ENCODE data around the gene ADGRE2. TPM values are rescaled to one million over a fixed set of nuclear protein-coding genes. Genes with fewer than 3 reads are reported as not detected.

Gene ADGRE2
- total and polyA plus RNA-seq, 2 experiments from 2014 or later, result 2.4 TPM

DNA sequence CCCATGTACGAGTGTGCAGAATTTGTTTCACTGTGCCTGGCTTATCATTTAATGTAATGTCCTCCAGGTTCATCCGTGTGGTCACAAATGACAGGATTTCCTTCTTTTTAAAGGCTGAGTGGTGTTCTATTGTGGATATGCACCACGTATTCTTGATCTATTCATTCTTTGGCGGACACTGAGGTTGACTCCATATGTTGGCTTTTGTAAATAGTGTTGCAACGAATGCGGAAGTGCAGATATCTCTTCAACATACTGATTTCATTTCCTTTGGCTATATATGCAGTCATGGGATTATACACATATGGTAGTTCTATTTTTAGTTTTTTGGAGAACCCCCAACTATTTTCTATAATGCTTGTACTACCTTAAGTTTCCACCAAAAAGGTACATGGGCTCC lies 43.6 kb upstream of the ADGRE2 start (continued):
- TF ChIP-seq, protein P1, sequence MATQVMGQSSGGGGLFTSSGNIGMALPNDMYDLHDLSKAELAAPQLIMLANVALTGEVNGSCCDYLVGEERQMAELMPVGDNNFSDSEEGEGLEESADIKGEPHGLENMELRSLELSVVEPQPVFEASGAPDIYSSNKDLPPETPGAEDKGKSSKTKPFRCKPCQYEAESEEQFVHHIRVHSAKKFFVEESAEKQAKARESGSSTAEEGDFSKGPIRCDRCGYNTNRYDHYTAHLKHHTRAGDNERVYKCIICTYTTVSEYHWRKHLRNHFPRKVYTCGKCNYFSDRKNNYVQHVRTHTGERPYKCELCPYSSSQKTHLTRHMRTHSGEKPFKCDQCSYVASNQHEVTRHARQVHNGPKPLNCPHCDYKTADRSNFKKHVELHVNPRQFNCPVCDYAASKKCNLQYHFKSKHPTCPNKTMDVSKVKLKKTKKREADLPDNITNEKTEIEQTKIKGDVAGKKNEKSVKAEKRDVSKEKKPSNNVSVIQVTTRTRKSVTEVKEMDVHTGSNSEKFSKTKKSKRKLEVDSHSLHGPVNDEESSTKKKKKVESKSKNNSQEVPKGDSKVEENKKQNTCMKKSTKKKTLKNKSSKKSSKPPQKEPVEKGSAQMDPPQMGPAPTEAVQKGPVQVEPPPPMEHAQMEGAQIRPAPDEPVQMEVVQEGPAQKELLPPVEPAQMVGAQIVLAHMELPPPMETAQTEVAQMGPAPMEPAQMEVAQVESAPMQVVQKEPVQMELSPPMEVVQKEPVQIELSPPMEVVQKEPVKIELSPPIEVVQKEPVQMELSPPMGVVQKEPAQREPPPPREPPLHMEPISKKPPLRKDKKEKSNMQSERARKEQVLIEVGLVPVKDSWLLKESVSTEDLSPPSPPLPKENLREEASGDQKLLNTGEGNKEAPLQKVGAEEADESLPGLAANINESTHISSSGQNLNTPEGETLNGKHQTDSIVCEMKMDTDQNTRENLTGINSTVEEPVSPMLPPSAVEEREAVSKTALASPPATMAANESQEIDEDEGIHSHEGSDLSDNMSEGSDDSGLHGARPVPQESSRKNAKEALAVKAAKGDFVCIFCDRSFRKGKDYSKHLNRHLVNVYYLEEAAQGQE (IDR thresholded peaks at IDR 0.05; ENCODE audit: unreplicated experiment), result no peak

- DNase-seq (ENCODE audit: low spot score), result no peak
- H3K4me3 Mint-ChIP-seq, result no peak overlapping the region
- H2AFZ ChIP-seq, result no peak overlapping the region
- no peak overlapping the region for H3K4me2 ChIP-seq
- H3K27ac ChIP-seq (ENCODE audit: low read depth), result no peak overlapping the region
- no peaks in the 10 kb centered on the region for H3K79me2 ChIP-seq (replicated peaks; ENCODE audit: insufficient read depth)
- TF ChIP-seq JUNB (IDR thresholded peaks at IDR 0.05; ENCODE audit: unreplicated experiment) (no peak), ETS1 (IDR thresholded peaks at IDR 0.05) (no peak), EZH2 (IDR thresholded peaks at IDR 0.05; ENCODE audit: low read depth, unreplicated experiment) (no peak)
- TF ChIP-seq, protein P1 (IDR thresholded peaks at IDR 0.05; ENCODE audit: unreplicated experiment), result no peak
- no peaks in the 10 kb centered on the region for H3K4me1 Mint-ChIP-seq
- peaks cover 2% of the 10 kb centered on the region for H3K27me3 Mint-ChIP-seq (ENCODE audit: insufficient read depth, low read depth, poor library complexity)
- H3K36me3 Mint-ChIP-seq (ENCODE audit: low read depth), result 0 out of 3 replicates have a peak, but pooled peaks cover 8% of the 10 kb centered on the region
- H3F3A ChIP-seq (replicated peaks; ENCODE audit: low read depth), result no peaks in the 10 kb centered on the region
- H3K4me3 ChIP-seq, result no peak overlapping the region
- no peaks in the 10 kb centered on the region for H3K27me3 ChIP-seq (ENCODE audit: insufficient read depth)
- H3K9me2 ChIP-seq (ENCODE audit: insufficient read depth), result peaks cover 6% of the 10 kb centered on the region; the same call in 1 of the 2 replicates
- no peaks in the 10 kb centered on the region for H3K36me3 ChIP-seq (ENCODE audit: insufficient read depth)
- H3K4me1 ChIP-seq (ENCODE audit: insufficient read depth), result no peaks in the 10 kb centered on the region
- H3K27ac Mint-ChIP-seq, result no peak overlapping the region
- ATAC-seq, result no peak
- peaks cover 86% of the 10 kb centered on the region for H3K9me3 Mint-ChIP-seq
- H4K20me1 ChIP-seq (replicated peaks; ENCODE audit: insufficient read depth), result no peaks in the 10 kb centered on the region
Measured at GRCh38 chr19:14818588-14818987, 40.2 kb upstream of the ADGRE2 start.

GRCh38 chr19:14817052-14817451 lies 38.7 kb upstream of the ADGRE2 start:
- no peaks in the 10 kb centered on the region for H4K20me1 ChIP-seq (replicated peaks; ENCODE audit: insufficient read depth)
- no peaks in the 10 kb centered on the region for H3K27me3 Mint-ChIP-seq (ENCODE audit: insufficient read depth, low read depth, poor library complexity)
- no peaks in the 10 kb centered on the region for H3K27me3 ChIP-seq (ENCODE audit: insufficient read depth)
- H3F3A ChIP-seq (replicated peaks; ENCODE audit: low read depth), result no peaks in the 10 kb centered on the region
- peaks cover 6% of the 10 kb centered on the region; the same call in 1 of the 2 replicates for H3K9me2 ChIP-seq (ENCODE audit: insufficient read depth)
- no peaks in the 10 kb centered on the region for H3K79me2 ChIP-seq (replicated peaks; ENCODE audit: insufficient read depth)
- ATAC-seq (no peak), DNase-seq (ENCODE audit: low spot score) (no peak)
- no peaks in the 10 kb centered on the region for H3K4me1 Mint-ChIP-seq
- H3K4me1 ChIP-seq (ENCODE audit: insufficient read depth), result no peaks in the 10 kb centered on the region
- H2AFZ ChIP-seq, result no peak overlapping the region
- H3K27ac ChIP-seq (ENCODE audit: low read depth), result no peak overlapping the region
- H3K4me3 Mint-ChIP-seq, result no peak overlapping the region
- no peaks in the 10 kb centered on the region for H3K36me3 ChIP-seq (ENCODE audit: insufficient read depth)
- no peak overlapping the region for H3K4me2 ChIP-seq
- no peak overlapping the region for H3K4me3 ChIP-seq
- H3K9me3 Mint-ChIP-seq, result peaks cover 85% of the 10 kb centered on the region
- H3K27ac Mint-ChIP-seq, result no peak overlapping the region
- H3K36me3 Mint-ChIP-seq (ENCODE audit: low read depth), result 0 out of 3 replicates have a peak, but pooled peaks cover 6% of the 10 kb centered on the region
- TF ChIP-seq CTCF (conservative IDR thresholded peaks at IDR 0.05; ENCODE audit: low read depth in 2 of 2) (no peak), EZH2phosphoT487 (IDR thresholded peaks at IDR 0.05; ENCODE audit: unreplicated experiment) (no peak), CREB1 (CRISPR knock-in tag; IDR thresholded peaks at IDR 0.05; ENCODE audit: low read depth) (no peak), EZH2 (IDR thresholded peaks at IDR 0.05; ENCODE audit: low read depth, unreplicated experiment) (no peak), JUNB (IDR thresholded peaks at IDR 0.05; ENCODE audit: unreplicated experiment) (no peak), ZNF114 (CRISPR knock-in tag; IDR thresholded peaks at IDR 0.05) (no peak), ZNF331 (CRISPR knock-in tag; IDR thresholded peaks at IDR 0.05; ENCODE audit: low read depth) (no peak), ETS1 (IDR thresholded peaks at IDR 0.05) (no peak), POLR2AphosphoS5 (IDR thresholded peaks at IDR 0.05; ENCODE audit: low read depth) (no peak), STAT1 (IDR thresholded peaks at IDR 0.05; ENCODE audit: unreplicated experiment) (no peak)

Data from GM23338 (cell line).